Stimulated activated CD4-positive, alpha-beta T cell treated with anti-CD3 and anti-CD28 coated beads, TNF-alpha, amount 100 ng/mL, for 48 hours (primary cell): ENCODE data around the gene SPATA22.
"Not testable (repeated sequence)": the region's sequence is repeated elsewhere in the genome, so short reads cannot be mapped to it uniquely, and the experiment has no call there.

Experiments
- DNase-seq, 3 donors: peaks; one replicate each; pipeline ENCODE4 v3.0.0-alpha.2; 2020; ENCODE audit warnings: low read depth in 3 of 3

The SPATA22 gene

DNA sequence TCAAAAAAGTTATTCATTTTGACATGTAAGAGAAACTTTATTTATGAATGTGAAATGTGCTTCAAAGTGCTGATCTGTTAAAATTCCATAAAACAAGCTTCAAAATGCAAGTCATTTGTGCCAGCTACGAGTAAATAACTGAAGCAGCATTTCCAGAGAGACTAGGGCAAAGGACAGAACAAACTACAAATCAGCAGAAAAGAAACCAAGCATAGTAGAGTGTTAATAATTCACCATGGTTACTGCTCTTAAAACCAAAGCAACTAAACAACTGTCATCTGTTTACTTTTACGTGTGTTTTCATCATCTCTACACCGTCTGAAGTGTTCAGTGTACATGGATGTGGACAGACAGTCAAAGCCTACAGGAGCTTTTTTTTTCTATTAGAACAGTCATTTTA lies 2.6 kb upstream of the SPATA22 start:
- no peak for DNase-seq

DNA sequence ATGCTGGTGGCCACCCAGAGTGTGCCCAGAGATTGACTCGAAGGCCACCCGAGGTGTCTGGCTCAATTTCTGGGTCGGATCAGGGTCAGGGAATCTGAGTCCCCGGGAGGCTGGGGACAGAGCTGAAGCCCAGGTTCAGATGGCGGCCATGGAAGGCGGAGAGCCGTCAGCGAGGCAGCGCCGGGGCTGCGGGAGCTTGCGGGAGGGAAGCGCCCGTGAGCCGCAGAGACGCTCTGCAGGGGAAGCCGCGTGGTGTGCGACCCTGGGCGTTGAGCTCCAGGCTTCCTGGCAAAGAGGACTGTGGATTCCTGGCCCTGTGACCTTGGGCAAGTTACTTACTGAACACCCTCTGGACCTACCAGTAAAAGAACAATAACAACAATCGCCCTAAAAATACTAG lies 518 bp upstream of the SPATA22 start:
- no peak for DNase-seq

DNA sequence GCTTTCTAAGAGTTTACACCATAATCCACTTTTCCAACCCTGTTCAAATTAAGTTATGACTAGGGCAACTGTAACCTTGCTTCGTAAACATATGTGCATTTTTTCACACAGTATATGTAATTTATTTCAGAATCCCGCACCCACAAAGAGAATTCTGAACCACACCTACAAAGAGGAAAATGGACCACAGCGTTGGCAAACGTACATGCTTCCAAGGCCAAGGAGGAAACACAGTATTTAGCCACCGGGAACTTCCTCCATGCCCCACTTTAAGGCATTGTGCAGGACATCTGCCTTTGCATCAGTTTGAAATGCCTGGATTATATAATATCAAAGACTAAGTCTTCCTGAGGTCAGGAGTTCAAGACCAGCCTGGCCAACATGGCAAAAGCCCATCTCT lies 2.1 kb downstream of the SPATA22 start:
- DNase-seq, result no peak

DNA sequence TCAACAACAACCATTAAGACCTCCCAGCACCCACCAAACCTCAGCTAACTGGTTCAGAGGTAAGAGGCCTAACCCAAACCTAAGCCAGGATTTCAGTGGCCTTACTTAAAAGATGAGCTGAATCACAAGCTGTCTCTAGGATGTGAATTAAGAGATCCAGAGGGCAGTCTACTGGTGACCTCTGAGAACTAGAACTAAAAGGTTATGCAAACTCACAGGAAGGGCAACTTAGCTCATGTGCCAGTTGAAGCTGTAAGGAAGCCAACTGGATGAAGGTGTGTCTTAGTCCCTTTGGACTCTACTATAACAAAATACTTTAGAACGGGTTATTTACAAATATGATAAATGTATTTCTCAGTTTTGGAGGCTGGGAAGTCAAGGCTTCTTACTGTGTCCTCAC lies 5.3 kb downstream of the SPATA22 start:
- DNase-seq, result not testable (repeated sequence)

DNA sequence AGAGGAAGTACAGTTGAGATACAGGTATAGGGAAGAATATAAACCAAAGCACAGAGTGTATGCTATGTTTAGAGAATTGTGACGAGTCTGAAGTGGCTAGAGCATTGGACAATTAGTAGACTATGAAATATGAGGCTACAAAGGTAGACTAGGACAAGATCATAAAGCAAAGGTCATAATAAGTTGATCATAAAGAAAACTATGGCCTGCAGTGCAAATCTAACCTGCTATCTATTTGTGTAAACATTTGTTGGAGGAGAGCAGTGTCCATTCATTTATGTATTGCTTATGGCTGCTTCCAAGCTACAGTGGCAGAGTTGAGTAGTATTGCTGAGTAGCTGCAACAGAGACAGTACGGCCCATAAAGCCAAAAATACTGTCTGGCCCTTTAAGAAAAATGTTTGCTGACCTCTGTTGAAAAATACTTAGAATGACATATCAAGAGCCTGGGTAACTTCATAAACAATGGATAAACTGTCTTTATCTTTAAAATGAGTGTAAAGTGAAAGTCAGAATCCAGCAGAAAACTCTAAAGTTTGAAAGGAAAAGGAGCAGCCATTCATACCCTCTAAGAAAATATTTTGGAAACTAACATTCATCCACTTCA lies 23.5 kb downstream of the SPATA22 start:
- no peak for DNase-seq

DNA sequence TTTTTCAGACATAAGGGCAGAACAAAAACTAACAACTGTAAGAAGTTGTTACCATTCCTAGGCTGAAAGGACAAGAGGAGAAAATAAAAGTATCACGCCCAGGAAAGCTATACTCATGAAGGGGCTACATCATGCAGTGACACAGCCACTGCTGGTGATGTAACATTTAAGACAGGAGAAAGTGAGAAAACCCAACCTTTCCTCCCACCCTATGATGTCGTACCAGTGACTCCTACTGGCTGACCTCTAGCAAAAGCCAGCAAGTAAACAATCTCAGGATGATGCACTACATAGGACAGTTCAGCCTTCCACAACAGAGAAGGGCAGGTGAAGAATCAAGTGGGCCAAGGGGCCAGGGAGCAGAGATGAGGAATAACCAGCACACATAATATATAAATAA lies 24.0 kb downstream of the SPATA22 start:
- DNase-seq, result no peak

DNA sequence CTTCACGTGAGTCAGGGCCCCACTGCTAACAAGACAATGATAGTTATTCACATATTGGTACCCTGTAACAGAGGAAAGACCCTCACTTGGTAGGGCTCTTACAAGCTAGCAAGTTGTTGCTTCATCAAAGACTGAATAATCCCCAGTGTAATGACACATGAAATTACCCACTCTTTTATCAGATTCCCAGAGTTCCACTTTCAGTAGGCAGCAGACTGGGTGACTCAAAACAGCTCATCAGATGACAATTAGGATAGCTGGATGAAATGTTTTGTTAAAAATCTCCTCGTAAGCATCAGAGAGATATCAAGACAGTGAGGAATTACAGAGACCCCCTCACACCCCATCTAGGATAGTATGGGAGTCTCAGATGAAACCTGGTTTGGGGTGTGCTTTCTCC lies 31.2 kb downstream of the SPATA22 start:
- no peak for DNase-seq

DNA sequence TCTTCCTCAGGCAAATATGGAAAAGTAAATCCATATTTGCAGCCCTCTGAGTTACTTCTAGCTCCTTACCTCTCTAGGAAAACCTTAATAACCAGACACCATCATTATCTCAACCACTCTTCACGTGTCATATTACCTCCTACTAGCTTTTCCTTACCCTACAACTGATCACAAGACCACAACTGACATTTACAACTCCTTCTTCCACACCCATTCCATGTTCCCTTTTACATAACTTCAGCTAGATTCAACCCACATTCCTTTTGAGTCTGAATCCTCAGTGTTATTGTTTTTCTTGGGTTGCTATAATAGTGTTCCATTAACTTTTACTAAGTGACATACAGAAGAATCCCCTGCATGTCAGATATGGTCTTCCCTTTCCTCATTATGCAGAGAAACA lies 33.3 kb downstream of the SPATA22 start:
- DNase-seq, result no peak

DNA sequence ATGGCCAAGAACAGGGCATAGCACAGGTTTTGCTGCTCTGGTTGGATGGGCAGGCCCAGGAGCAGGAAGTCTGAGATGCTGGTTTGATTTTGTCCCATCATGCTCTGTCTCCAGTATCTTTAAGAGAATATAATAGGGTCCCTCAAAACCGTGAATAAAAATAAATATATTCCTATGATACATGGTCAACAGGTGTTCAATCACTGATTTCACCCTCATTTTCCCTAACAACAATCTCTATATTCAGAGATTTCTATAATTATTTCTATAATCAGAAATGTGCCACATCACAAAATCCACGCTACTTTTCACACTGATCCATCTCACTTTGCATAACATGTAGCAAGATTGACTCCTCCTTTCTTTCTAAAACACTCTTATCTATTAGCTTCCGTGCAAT lies 37.9 kb downstream of the SPATA22 start, which contains the start of gene OR1E2:
Gene OR1E2, minus strand, starts transcription at position 101 of the 400 bp plus-strand sequence. Its CDS starts 0 bp downstream, at position 101.
- DNase-seq, result no peak

DNA sequence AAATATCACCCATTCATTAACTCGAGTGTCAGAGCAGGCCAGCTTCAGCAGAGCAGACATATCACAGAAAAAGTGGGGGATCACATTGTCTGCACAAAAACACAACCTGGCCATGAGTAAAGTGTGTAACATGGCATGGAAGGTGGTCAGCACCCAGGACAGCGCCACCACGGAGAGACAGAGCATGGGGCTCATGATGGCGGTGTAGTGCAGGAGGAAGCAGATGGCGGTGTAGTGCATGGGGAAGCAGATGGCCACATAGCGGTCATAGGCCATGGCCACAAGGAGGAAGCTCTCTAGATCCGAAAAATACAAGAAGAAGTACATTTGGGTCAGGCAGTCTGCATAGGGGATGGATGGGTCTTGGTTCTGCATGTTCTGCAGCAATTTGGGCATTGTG lies 38.4 kb downstream of the SPATA22 start:
- not testable (repeated sequence) for DNase-seq

DNA sequence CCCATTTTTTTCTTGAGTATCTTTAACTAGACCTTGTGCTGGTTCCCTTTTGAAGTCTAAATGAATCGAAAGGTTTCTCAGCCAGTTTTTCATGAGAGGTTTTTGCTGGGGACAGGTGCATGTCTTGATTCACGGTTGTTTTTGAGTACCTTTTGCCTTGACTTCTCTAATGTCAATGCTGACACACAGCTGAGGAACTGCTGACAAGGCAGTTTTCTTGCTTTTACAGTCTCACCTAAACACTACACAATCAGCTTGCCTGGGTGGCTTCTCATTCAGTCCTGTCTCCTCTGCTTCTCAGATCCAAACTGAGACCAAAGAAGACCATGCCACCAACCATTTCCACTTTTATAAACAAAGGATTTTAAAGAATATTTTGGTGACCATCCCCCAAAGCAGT lies 53.4 kb downstream of the SPATA22 start:
- DNase-seq, result no peak

DNA sequence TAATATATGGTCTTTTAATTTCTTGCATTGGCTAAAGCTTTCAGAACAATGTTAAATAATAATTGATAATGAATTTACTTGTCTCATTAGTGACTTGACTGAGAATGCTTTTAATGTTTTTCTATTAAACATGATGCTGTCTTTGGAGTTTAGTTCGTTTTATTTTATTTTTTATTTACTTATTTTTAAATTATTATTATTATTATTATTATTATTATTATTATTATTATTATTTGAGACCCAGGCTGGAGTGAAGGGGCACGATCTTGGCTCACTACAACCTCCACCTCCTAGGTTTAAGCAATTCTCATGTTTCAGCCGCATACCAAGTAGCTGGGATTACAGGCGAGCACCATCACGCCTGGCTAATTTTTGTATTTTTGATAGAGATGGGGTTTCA lies 56.0 kb downstream of the SPATA22 start:
- no peak for DNase-seq

DNA sequence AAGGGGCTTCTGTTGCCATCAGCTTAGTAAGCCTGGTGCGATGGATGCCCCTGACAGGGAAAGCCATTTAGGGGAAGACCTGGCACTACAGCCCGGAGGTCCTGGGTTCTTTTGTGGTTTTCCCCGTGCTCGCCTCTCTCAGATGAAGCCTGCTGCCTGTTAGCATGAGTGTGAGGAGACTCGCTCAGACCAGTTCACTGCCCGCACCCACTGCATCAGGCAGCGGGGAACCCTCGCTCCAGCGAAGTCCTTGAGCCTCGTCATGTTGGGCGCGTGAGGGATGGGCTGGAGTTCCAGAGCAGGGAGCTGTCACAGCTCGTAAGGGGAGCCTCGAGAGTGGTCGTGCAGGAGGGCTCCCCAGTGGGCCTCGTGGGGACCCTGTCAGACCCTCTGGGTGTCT lies 59.4 kb downstream of the SPATA22 start:
- DNase-seq, result not testable (repeated sequence)

DNA sequence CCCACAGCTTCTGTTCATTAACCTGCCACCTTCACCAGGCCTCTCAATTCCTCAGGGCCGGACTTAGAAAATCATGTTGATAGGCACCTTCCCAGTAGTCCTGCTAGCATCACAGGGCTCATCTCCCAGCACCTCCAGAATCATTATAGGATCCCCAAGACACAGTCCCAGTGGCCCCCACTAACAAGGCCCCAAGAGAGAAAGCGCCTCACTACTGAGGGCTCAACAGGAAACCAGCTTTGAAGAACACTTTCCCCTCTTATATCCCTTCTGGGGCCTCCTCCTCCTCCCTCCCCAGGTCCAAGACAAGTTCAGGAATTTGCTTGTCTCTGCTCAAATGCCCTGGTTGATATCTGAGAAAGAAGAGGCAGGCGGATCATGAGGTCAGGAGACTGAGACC lies 60.5 kb downstream of the SPATA22 start, which contains the start of gene OR3A3:
Gene OR3A3, plus strand, starts transcription at position 301 of the 400 bp plus-strand sequence.
- no peak for DNase-seq

DNA sequence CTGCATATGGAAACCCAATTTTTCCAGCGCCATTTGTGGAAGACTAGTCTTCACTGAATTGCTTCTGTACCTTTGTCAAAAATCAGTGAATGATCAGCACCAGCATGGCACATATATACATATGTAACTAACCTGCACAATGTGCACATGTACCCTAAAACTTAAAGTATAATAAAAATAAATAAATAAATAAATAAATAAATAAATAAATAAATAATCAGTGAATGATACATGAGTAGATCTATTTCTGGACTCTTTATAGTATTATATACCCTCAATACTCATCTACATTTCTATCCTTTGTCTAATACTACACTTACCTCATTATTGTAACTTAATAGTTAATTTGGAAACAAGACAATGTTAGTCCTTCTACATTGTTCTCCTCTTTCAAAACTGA lies 67.8 kb downstream of the SPATA22 start:
- not testable (repeated sequence) for DNase-seq

DNA sequence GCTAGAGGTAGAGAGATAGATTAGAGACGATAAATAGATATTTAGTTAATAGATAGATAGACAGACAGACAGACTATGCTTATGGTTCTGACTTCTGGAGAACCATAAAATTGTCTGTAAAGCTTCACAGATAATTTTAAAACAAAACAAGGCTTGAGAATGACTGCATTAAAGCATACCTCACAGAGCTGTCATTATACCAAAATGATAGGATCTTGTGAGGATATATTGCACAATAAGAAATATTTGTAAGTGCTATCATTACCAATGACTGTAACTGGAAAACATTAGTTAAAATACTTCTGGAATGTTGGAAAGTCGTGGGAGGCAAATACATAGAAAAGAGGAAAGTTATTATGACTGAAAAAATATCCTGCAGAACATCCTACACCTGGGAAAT lies 69.8 kb downstream of the SPATA22 start:
- DNase-seq, result no peak

DNA sequence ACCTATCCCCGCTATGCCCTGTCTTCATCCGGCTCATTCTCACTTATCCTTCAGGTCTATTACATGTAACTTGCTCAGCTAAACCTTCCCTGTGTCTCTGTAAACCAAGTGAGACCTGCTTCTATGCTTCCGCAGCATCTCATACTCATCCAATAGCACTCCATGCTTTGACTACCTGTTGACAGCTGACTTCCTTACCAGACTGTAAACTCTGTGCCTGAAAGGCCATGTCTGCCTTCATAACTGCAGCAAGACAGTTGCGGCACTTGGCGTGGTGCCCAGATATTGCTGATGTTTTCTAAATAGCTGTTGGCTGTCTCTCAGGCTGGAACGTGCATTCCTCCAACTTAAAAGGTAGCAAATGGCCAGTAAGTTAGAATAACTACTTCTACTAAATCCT lies 71.6 kb downstream of the SPATA22 start:
- no peak for DNase-seq

DNA sequence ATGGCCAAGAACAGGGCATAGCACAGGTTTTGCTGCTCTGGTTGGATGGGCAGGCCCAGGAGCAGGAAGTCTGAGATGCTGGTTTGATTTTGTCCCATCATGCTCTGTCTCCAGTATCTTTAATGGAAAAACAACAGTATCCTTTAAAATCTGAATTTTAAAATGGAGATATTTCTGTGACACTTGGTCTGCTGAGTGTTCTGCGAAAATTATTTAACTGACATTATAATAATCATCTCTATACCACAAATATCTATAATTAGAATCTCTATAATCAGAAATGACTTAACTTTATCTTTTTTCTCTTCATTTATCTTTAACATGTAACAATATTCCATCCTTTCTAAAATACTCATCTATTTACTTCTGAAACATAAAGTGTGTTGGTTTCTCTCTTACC lies 73.3 kb downstream of the SPATA22 start, which contains the start of gene OR1E1:
Gene OR1E1, minus strand, starts transcription at position 101 of the 400 bp plus-strand sequence. Its CDS starts 0 bp downstream, at position 101.
- no peak for DNase-seq

DNA sequence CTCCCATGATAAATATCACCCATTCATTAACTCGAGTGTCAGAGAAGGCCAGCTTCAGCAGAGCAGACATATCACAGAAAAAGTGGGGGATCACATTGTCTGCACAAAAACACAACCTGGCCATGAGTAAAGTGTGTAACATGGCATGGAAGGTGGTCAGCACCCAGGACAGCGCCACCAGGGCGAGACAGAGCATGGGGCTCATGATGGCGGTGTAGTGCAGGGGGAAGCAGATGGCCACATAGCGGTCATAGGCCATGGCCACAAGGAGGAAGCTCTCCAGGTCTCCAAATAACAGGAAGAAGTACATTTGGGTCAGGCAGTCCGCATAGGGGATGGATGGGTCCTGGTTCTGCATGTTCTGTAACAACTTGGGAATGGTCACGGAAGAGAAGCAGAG lies 73.8 kb downstream of the SPATA22 start:
- DNase-seq, result not testable (repeated sequence)
